B cell (primary cell): Measurements from ENCODE around the gene DDX10. TPM values are rescaled to one million over a fixed set of nuclear protein-coding genes. Genes with fewer than 3 reads are reported as not detected.

Source experiments
- ATAC-seq: fragments of 200-7000 bp; cut with Tn5 transposase; one replicate; pipeline ENCODE4 v1.10.0; 2021; ENCODE audit warnings: low read depth, mild to moderate bottlenecking, moderate number of reproducible peaks, moderate library complexity
- CTCF ChIA-PET: fragments of 350-600 bp; sonication (Branson Sonifier 250); formaldehyde crosslinking; loops from one replicate; lab custom pipeline; 2021; ENCODE audit warnings: antibody characterized with exemption, inconsistent platforms; lab: Charles Lee
- POLR2A ChIA-PET: fragments of 350-600 bp; sonication (Branson Sonifier 250); formaldehyde crosslinking; loops from one replicate; lab custom pipeline; 2021; ENCODE audit warnings: antibody characterized with exemption; lab: Charles Lee
- DNase-seq: peaks from one replicate; pipeline ENCODE4 v3.0.0; 2013
- H2AFZ ChIP-seq: 2 replicates; pipeline ENCODE4 v1.6.1; 2012; ENCODE audit warnings: mild to moderate bottlenecking, low read depth, low read length; ENCODE audit not compliant: insufficient read depth, poor library complexity, severe bottlenecking
- H3K27ac ChIP-seq, 2 donors: 1 replicate in 1 of 2; 2 replicates in 1 of 2; pipeline ENCODE4 v1.5.1; 2012 to 2013; ENCODE audit warnings: low read length in 2 of 2, mild to moderate bottlenecking in 2 of 2, moderate library complexity in 1 of 2
- H3K27me3 ChIP-seq, 4 experiments: fragments of 200-600 bp in 1 of 4; sonication (generic) in 1 of 4; replicated peaks in 1 of 4; 1 replicate in 2 of 4; 2 replicates in 2 of 4; pipeline versions ENCODE4 v1.6.1 to v1.7.0; 2013 to 2016; ENCODE audit warnings: low read length in 3 of 4, mild to moderate bottlenecking in 2 of 4, mixed read lengths in 1 of 4, moderate library complexity in 1 of 4; ENCODE audit not compliant: insufficient read depth in 4 of 4, control insufficient read depth in 3 of 4; ENCODE audit errors: control extremely low read depth in 1 of 4
- H3K36me3 ChIP-seq, 2 experiments: replicated peaks in 1 of 2; 1 replicate in 1 of 2; 2 replicates in 1 of 2; pipeline versions ENCODE4 v1.6.1 to v1.7.1; 2013; ENCODE audit warnings: low read length in 1 of 2; ENCODE audit not compliant: insufficient read depth in 2 of 2, control insufficient read depth in 1 of 2; ENCODE audit errors: control extremely low read depth in 1 of 2, extremely low read depth in 1 of 2
- H3K4me1 ChIP-seq, 2 donors: fragments of 200-600 bp in 1 of 2; sonication (generic) in 1 of 2; 1 replicate in 1 of 2; 2 replicates in 1 of 2; pipeline versions ENCODE4 v1.5.1 to v1.6.1; 2013 to 2017; ENCODE audit warnings: low read length in 2 of 2; ENCODE audit not compliant: control insufficient read depth in 2 of 2, insufficient read depth in 2 of 2
- H3K4me2 ChIP-seq: replicated peaks from 2 replicates; pipeline ENCODE3; 2012; ENCODE audit warnings: mild to moderate bottlenecking, low read depth, low read length; ENCODE audit not compliant: poor library complexity, severe bottlenecking
- H3K4me3 ChIP-seq, 5 experiments: fragments of 200-600 bp in 1 of 5; sonication (generic) in 1 of 5; 1 replicate in 3 of 5; 2 replicates in 2 of 5; pipeline versions ENCODE4 v1.5.1 to v1.7.0; 2011 to 2016; ENCODE audit warnings: low read length in 4 of 5, mild to moderate bottlenecking in 4 of 5, low read depth in 2 of 5, control low read depth in 1 of 5, moderate library complexity in 1 of 5; ENCODE audit not compliant: insufficient read depth in 1 of 5; ENCODE audit errors: control extremely low read depth in 1 of 5, extremely low read depth in 1 of 5
- H3K79me2 ChIP-seq: fragments of 200-600 bp; sonication (generic); one replicate; pipeline ENCODE4 v1.6.0; 2016; ENCODE audit warnings: low read length; ENCODE audit not compliant: control insufficient read depth, insufficient read depth
- H3K9ac ChIP-seq: fragments of 200-600 bp; sonication (generic); 2 replicates; pipeline ENCODE4 v1.6.1; 2017; ENCODE audit warnings: mild to moderate bottlenecking, low read length, moderate library complexity
- H3K9me3 ChIP-seq, 3 donors: one replicate each; pipeline versions ENCODE4 v1.6.1 to v1.7.1; 2013; ENCODE audit warnings: low read length in 2 of 3; ENCODE audit not compliant: control insufficient read depth in 2 of 3, insufficient read depth in 1 of 3; ENCODE audit errors: control extremely low read depth in 1 of 3
- H4K20me1 ChIP-seq: 2 replicates; pipeline ENCODE4 v1.6.0; 2012; ENCODE audit warnings: mild to moderate bottlenecking, low read length; ENCODE audit not compliant: insufficient read depth, control insufficient read depth, poor library complexity, severe bottlenecking
- H3K27ac Mint-ChIP-seq: one replicate; pipeline ENCODE4 v1.8.0; 2021; ENCODE audit warnings: mixed read lengths
- H3K27me3 Mint-ChIP-seq: one replicate; pipeline ENCODE4 v1.8.0; 2021; ENCODE audit warnings: mixed read lengths
- H3K4me1 Mint-ChIP-seq: one replicate; pipeline ENCODE4 v1.8.0; 2021; ENCODE audit warnings: mixed read lengths
- H3K4me3 Mint-ChIP-seq: one replicate; pipeline ENCODE4 v1.8.0; 2021; ENCODE audit warnings: mixed read lengths
- H3K9me3 Mint-ChIP-seq: one replicate; pipeline ENCODE4 v1.8.0; 2022; ENCODE audit warnings: mixed read lengths; ENCODE audit not compliant: insufficient read depth
- CTCF ChIP-seq: fragments of 200-600 bp; IDR thresholded peaks from one replicate; pipeline ENCODE4 v1.8.0; 2022; ENCODE audit warnings: antibody characterized with exemption, mild to moderate bottlenecking
- EZH2 ChIP-seq: IDR thresholded peaks from 2 replicates; pipeline ENCODE4 v1.6.1; 2012; ENCODE audit warnings: borderline replicate concordance, low read depth, mild to moderate bottlenecking, moderate library complexity, low read length; ENCODE audit not compliant: insufficient read depth, poor library complexity, severe bottlenecking
- WGBS: methylation state at CpG from one replicate; pipeline ENCODE4 v1.1.5; 2013; ENCODE audit warnings: missing lambda C conversion rate; ENCODE audit not compliant: insufficient coverage; 5-methylcytosine and 5-hydroxymethylcytosine counted together
- intact Hi-C: fragments of 100-400 bp; cut with micrococcal nuclease; formaldehyde crosslinking; loops from one replicate; pipeline ENCODE4 v1.10.0; 2022
- polyA plus RNA-seq: library from polyadenylated mRNA; depleted of rRNA; stranded (reverse); fragments of >200 nt; gene quantifications from 2 replicates; pipeline ENCODE4 v1.2.3, GENCODE V29; 2012
- total RNA-seq, 2 donors: library from RNA; stranded (reverse); fragments of 120-200 nt in 1 of 2; gene quantifications; 1 replicate in 1 of 2; 2 replicates in 1 of 2; pipeline versions ENCODE4 v1.2.3 to v1.2.4, GENCODE V29; 2013 to 2022

Gene DDX10
- total and polyA plus RNA-seq, 2 donors (not counting 1 experiment from before 2014, with no cell fraction given): 15.6 to 30.6 TPM

GRCh38 chr11:108897071-108897481, 232.2 kb downstream of the DDX10 start:
- no peaks in the 10 kb centered on the region for H3K36me3 ChIP-seq
- intact Hi-C loops: no loop called here
- H3K4me1 Mint-ChIP-seq: peaks cover 13% of the 10 kb centered on the region
- no peaks in the 10 kb centered on the region for H3K27me3 Mint-ChIP-seq
- H3K27ac ChIP-seq: no peak overlapping the region
- H3K4me3 Mint-ChIP-seq: no peak overlapping the region
- TF ChIP-seq CTCF (no peak), EZH2 (no peak)
- no peak overlapping the region for H3K9ac ChIP-seq
- no peak overlapping the region for H3K4me2 ChIP-seq
- ChIA-PET CTCF (no interaction called here), POLR2A (no interaction called here)
- ATAC-seq (no peak), DNase-seq (no peak)
- H2AFZ ChIP-seq: no peak overlapping the region
- peaks cover 0 to 7% (median 1%) of the 10 kb centered on the region in 3 donors for H3K9me3 ChIP-seq
- no peak overlapping the region for H3K4me3 ChIP-seq
- no peaks in the 10 kb centered on the region for H3K9me3 Mint-ChIP-seq
- no peaks in the 10 kb centered on the region for H3K79me2 ChIP-seq
- H3K27me3 ChIP-seq: no peaks in the 10 kb centered on the region
- H3K27ac Mint-ChIP-seq: no peak overlapping the region
- WGBS: 100% methylated on average over 1 of the region's 1 CpG
- peaks cover 0 to 11% of the 10 kb centered on the region in 2 donors for H3K4me1 ChIP-seq
- H4K20me1 ChIP-seq: no peaks in the 10 kb centered on the region

- Histone ChIP-seq H3K4me3 (no peak overlapping the region), H3K27me3 (no peaks in the 10 kb centered on the region), H3K9ac (no peak overlapping the region), H3K9me3 (peaks cover 0 to 7% (median 1%) of the 10 kb centered on the region in 3 donors), H3K36me3 (no peaks in the 10 kb centered on the region), H4K20me1 (no peaks in the 10 kb centered on the region), H3K4me2 (no peak overlapping the region), H3K27ac (no peak overlapping the region), H3K4me1 (peaks cover 0 to 11% of the 10 kb centered on the region in 2 donors), H2AFZ (no peak overlapping the region), H3K79me2 (no peaks in the 10 kb centered on the region)
- DNase-seq: no peak
- intact Hi-C loops: no loop called here
- no peaks in the 10 kb centered on the region for H3K9me3 Mint-ChIP-seq
- H3K27ac Mint-ChIP-seq: no peak overlapping the region
- no peaks in the 10 kb centered on the region for H3K27me3 Mint-ChIP-seq
- ChIA-PET POLR2A (no interaction called here), CTCF (interaction anchor here (0.7 kb wide), 1 partner anchor 164 kb away, joined by 4 read pairs; no protein-coding TSS in a partner anchor)
- 97% methylated on average over 3 of the region's 5 CpGs for WGBS
- H3K4me3 Mint-ChIP-seq: no peak overlapping the region
- no peak for TF ChIP-seq CTCF
- no peak for ATAC-seq
- H3K4me1 Mint-ChIP-seq: peaks cover 13% of the 10 kb centered on the region
Measured at GRCh38 chr11:108897916-108898315, 233.0 kb downstream of the DDX10 start.
